Measurements from ENCODE around the gene SPAG6. TPM values are rescaled to one million over a fixed set of nuclear protein-coding genes. Genes with fewer than 3 reads are reported as not detected.

The SPAG6 gene
- total and polyA plus RNA-seq, 2 of the 4 experiments (the other 2 are of a cell fraction): not detected

- dilution Hi-C loops (cut with HindIII; ENCODE audit: low sequenced_read_pairs, unreplicated experiment) (no loop called here), in situ Hi-C loops (cut with MboI; ENCODE audit: low sequenced_read_pairs) (no loop called here), intact Hi-C loops (cut with micrococcal nuclease) (no loop called here)
- Histone ChIP-seq H2AK9ac (replicated peaks; ENCODE audit: low read depth, low read length, poor library complexity) (no peak overlapping the region), H2AK5ac (ENCODE audit: low read depth, low read length) (no peak overlapping the region), H3K36me3 (ENCODE audit: control insufficient read depth, insufficient read depth, low read length) (no peaks in the 10 kb centered on the region), H2BK20ac (ENCODE audit: low read depth, low read length) (no peak overlapping the region), H4K20me1 (ENCODE audit: insufficient read depth, low read length) (no peaks in the 10 kb centered on the region), H3K9me3 (ENCODE audit: control insufficient read depth, insufficient read depth, low read length) (no peaks in the 10 kb centered on the region), H4K8ac (ENCODE audit: low read depth in 2 of 2, low read length in 2 of 2) (no peak overlapping the region), H2BK120ac (ENCODE audit: low read depth, low read length) (no peak overlapping the region), H3K4me3 (ENCODE audit: insufficient read depth, low read depth, low read length) (no peak overlapping the region), H4K5ac (ENCODE audit: low read depth, low read length) (no peak overlapping the region), H2BK5ac (ENCODE audit: low read depth, low read length, poor library complexity, severe bottlenecking) (no peak overlapping the region), H3K9me1 (ENCODE audit: insufficient read depth, low read length) (no peaks in the 10 kb centered on the region), H3K9ac (ENCODE audit: low read depth, low read length) (no peak overlapping the region), H3K4me2 (ENCODE audit: low read depth, low read length) (no peak overlapping the region), H3K56ac (ENCODE audit: extremely low read depth, insufficient read depth, low read length) (no peak overlapping the region), H3K23ac (ENCODE audit: low read depth, low read length) (no peak overlapping the region), H3K4me1 (ENCODE audit: control insufficient read depth, insufficient read depth, low read length) (no peaks in the 10 kb centered on the region), H3K79me1 (ENCODE audit: low read depth in 1 of 2, low read length in 2 of 2) (no peaks in the 10 kb centered on the region), H3K4ac (ENCODE audit: low read depth, low read length) (no peak overlapping the region), H4K91ac (ENCODE audit: insufficient read depth, low read depth, low read length) (no peak overlapping the region), H3K14ac (replicated peaks; ENCODE audit: low read depth, low read length) (no peak overlapping the region), H3K27ac (ENCODE audit: insufficient read depth, low read length) (no peak overlapping the region), H2AFZ (replicated peaks; ENCODE audit: low read length, poor library complexity) (no peak overlapping the region), H3K18ac (ENCODE audit: low read depth, low read length) (no peak overlapping the region), H2BK15ac (ENCODE audit: low read depth, low read length) (no peak overlapping the region), H3K27me3 (ENCODE audit: control insufficient read depth, insufficient read depth, low read length) (peaks cover 1% of the 10 kb centered on the region; the same call in 1 of the 2 replicates)
- CTCF ChIA-PET: interaction anchor here (1.5 kb wide), 1 partner anchor 12 kb away, joined by 3 read pairs; no protein-coding TSS in a partner anchor
- TF ChIP-seq CHD1 (IDR thresholded peaks at IDR 0.05; ENCODE audit: low read depth, low read length) (no peak), MAFK (IDR thresholded peaks at IDR 0.05; ENCODE audit: low read depth, low read length) (no peak), NFE2L2 (IDR thresholded peaks at IDR 0.05; ENCODE audit: low read depth, low read length) (no peak), CTCF (conservative IDR thresholded peaks at IDR 0.05; ENCODE audit: low read depth, low read length) (no peak), USF2 (IDR thresholded peaks at IDR 0.05; ENCODE audit: low read depth, low read length) (no peak), MAZ (IDR thresholded peaks at IDR 0.05; ENCODE audit: borderline replicate concordance, low read depth, low read length) (no peak)
- ATAC-seq (ENCODE audit: low read depth): no peak
- BruUV-seq (replicated peaks): no TSS peak
- WGBS, 2 experiments (ENCODE audit: extremely low coverage in 2 of 2, insufficient read length in 1 of 2): no CpG with 5 or more reads among the region's 1 CpG
- POLR2A ChIA-PET (ENCODE audit: unreplicated experiment): no interaction called here
- no peak for DNase-seq
Measured at GRCh38 chr10:22365233-22365632, 19.9 kb downstream of the SPAG6 start.
